Nephron (organoid): ENCODE measurements around the gene KRT13.
A peak's percentile ranks its signal among the peaks of the same experiment; 100 is the strongest.
"Not testable (repeated sequence)": the region's sequence is repeated elsewhere in the genome, so short reads cannot be mapped to it uniquely, and the experiment has no call there.

Experiments used
- H3K27ac Mint-ChIP-seq, 3 experiments: 2 replicates each; pipeline ENCODE4 v1.8.0; 2020; ENCODE audit warnings: mixed read lengths in 3 of 3, mild to moderate bottlenecking in 2 of 3, moderate library complexity in 1 of 3
- H3K27me3 Mint-ChIP-seq: 2 replicates; pipeline ENCODE4 v1.8.0; 2021; ENCODE audit warnings: low read depth, mild to moderate bottlenecking, moderate library complexity, mixed read lengths
- H3K36me3 Mint-ChIP-seq: 2 replicates; pipeline ENCODE4 v1.8.0; 2020; ENCODE audit warnings: low read depth, mixed read lengths
- H3K4me1 Mint-ChIP-seq: 2 replicates; pipeline ENCODE4 v1.8.0; 2020; ENCODE audit warnings: mixed read lengths
- H3K4me3 Mint-ChIP-seq, 3 experiments: 2 replicates each; pipeline ENCODE4 v1.8.0; 2020; ENCODE audit warnings: mild to moderate bottlenecking in 3 of 3, mixed read lengths in 3 of 3, moderate library complexity in 2 of 3
- H3K9me3 Mint-ChIP-seq: 2 replicates; pipeline ENCODE4 v1.8.0; 2020; ENCODE audit warnings: mixed read lengths
- TF ChIP-seq, protein P1 (sequence below), 3 experiments: fragments of 200-600 bp; sonication (generic); IDR thresholded peaks; one replicate each; pipeline ENCODE4 v1.5.0; 2021; ENCODE audit warnings: antibody characterized with exemption in 3 of 3; ENCODE audit not compliant: unreplicated experiment in 3 of 3

The KRT13 gene

DNA sequence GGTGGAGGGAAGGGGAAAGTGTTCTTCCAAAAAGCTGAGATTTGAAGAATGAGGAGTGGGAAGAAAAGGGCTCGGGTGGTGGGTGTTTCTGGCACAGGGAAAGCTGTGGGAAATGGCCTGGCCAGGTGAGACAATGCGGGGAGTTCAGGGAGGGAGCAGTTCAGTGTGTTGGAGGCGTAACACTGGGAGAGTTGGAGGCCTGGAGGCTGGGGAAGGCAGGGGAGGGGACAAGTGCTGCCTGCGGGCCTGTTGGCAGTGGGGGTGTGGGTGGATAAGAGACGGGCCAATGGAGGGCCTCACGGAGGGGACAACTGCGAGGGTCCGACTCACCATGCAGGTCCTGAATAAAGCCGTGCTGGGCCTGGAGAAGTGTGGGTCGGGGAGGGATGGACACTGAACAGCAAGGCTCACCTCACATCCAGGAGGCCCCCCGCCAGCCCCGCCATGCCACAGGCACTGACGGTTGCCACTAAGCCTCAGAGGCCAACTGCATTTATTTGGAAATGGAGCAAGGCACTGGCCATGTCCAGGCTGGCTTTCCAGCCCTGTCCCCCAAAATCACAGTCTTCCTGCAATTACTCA lies 40.5 kb upstream of the KRT13 start:
- Mint-ChIP-seq H3K9me3 (no peaks in the 10 kb centered on the region), H3K4me1 (peaks cover 37% of the 10 kb centered on the region), H3K36me3 (no peaks in the 10 kb centered on the region), H3K4me3 (no peak overlapping the region), H3K27me3 (peaks cover 9% of the 10 kb centered on the region), H3K27ac (peak overlapping the region in 2 of 3 experiments; percentile 63 to 77)
- TF ChIP-seq, protein P1, sequence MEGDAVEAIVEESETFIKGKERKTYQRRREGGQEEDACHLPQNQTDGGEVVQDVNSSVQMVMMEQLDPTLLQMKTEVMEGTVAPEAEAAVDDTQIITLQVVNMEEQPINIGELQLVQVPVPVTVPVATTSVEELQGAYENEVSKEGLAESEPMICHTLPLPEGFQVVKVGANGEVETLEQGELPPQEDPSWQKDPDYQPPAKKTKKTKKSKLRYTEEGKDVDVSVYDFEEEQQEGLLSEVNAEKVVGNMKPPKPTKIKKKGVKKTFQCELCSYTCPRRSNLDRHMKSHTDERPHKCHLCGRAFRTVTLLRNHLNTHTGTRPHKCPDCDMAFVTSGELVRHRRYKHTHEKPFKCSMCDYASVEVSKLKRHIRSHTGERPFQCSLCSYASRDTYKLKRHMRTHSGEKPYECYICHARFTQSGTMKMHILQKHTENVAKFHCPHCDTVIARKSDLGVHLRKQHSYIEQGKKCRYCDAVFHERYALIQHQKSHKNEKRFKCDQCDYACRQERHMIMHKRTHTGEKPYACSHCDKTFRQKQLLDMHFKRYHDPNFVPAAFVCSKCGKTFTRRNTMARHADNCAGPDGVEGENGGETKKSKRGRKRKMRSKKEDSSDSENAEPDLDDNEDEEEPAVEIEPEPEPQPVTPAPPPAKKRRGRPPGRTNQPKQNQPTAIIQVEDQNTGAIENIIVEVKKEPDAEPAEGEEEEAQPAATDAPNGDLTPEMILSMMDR (IDR thresholded peaks at IDR 0.05; ENCODE audit: unreplicated experiment in 3 of 3): no peak

DNA sequence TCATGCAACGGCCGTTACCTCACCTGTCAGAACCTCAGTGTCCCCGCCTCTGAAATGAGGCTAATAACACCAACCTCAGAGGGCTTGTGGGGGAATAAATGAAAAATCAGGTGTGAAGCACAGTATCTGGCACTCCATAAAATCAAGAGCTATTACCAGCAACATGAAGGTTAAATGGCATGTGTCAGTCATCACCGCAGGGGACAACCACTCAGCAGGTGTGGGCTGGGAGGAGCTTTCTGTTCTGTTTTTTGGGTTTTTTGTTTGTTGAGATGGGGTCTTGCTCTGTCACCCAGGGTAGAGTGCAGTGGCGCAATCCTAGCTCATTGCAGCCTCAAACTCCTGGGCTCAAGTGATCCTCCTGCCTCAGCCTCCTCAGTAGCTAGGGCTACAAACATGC lies 39.5 kb upstream of the KRT13 start:
- no peaks in the 10 kb centered on the region for H3K36me3 Mint-ChIP-seq
- peaks cover 38% of the 10 kb centered on the region for H3K4me1 Mint-ChIP-seq
- H3K27ac Mint-ChIP-seq: peak overlapping the region; percentile 85 to 91 (median 89)
- H3K9me3 Mint-ChIP-seq: no peaks in the 10 kb centered on the region
- no peak overlapping the region for H3K4me3 Mint-ChIP-seq
- peaks cover 9% of the 10 kb centered on the region for H3K27me3 Mint-ChIP-seq
- TF ChIP-seq, protein P1 (IDR thresholded peaks at IDR 0.05; ENCODE audit: unreplicated experiment in 3 of 3): no peak

DNA sequence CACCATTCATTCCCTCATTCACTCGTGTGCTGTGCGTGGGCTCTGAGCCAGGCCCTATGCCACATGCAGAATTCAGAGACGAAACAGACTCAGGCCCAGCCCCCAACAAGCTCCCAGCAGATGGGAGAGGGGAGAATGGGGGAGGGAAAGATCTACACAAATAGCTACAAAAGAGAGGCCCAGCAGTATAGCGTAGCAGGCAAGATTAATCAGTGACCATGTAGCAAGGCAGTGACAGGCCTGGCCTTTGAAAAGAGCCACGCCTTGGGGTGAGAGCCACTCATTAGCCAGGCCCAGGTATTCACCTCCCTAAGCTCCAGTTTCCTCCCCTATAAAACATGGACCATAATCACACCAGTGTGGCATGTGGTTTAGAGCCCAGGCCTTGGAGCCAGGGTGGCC lies 39.1 kb upstream of the KRT13 start:
- Mint-ChIP-seq H3K4me1 (peaks cover 36% of the 10 kb centered on the region), H3K9me3 (no peaks in the 10 kb centered on the region), H3K27me3 (peaks cover 9% of the 10 kb centered on the region), H3K27ac (peak overlapping the region; percentile 85 to 91 (median 89)), H3K36me3 (no peaks in the 10 kb centered on the region), H3K4me3 (no peak overlapping the region)
- TF ChIP-seq, protein P1 (IDR thresholded peaks at IDR 0.05; ENCODE audit: unreplicated experiment in 3 of 3): no peak

DNA sequence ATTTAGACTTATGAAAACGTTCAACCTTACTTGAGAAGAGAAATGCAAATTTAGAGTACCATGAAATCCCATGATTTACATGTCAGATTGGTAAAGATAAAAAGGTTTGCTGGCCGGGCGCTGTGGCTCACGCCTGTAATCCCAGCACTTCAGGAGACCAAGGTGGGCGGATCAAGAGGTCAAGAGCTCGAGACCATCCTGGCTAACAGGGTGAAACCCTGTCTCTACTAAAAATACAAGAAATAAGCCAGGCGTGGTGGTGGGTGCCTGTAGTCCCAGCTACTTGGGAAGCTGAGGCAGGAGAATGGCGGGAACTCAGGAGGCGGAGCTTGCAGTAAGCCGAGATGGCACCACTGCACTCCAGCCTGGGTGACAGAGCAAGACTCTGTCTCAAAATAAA lies 37.4 kb upstream of the KRT13 start:
- H3K4me3 Mint-ChIP-seq, H3K27ac Mint-ChIP-seq, H3K9me3 Mint-ChIP-seq, H3K36me3 Mint-ChIP-seq, H3K27me3 Mint-ChIP-seq: not testable (repeated sequence)
- peaks cover 29% of the 10 kb centered on the region for H3K4me1 Mint-ChIP-seq

DNA sequence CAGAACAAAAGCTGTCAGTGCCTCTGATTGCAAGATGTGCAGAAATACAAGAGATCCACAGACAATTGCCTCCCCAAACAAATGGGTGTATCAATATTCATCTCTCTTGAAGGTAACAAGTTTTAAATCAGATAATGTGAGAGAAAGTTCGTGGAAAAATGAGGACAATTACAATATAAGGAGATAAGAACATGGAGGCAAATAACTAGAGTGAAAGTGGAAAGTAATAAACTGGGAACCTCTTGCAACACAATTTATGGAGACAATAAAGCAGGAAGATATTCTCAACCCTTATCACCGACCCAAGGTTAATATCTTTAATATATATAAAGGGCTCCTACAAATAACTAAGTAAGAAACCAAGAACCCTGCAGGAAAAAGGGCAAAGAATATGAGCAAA lies 36.9 kb upstream of the KRT13 start:
- peaks cover 27% of the 10 kb centered on the region for H3K4me1 Mint-ChIP-seq
- no peak overlapping the region for H3K4me3 Mint-ChIP-seq

DNA sequence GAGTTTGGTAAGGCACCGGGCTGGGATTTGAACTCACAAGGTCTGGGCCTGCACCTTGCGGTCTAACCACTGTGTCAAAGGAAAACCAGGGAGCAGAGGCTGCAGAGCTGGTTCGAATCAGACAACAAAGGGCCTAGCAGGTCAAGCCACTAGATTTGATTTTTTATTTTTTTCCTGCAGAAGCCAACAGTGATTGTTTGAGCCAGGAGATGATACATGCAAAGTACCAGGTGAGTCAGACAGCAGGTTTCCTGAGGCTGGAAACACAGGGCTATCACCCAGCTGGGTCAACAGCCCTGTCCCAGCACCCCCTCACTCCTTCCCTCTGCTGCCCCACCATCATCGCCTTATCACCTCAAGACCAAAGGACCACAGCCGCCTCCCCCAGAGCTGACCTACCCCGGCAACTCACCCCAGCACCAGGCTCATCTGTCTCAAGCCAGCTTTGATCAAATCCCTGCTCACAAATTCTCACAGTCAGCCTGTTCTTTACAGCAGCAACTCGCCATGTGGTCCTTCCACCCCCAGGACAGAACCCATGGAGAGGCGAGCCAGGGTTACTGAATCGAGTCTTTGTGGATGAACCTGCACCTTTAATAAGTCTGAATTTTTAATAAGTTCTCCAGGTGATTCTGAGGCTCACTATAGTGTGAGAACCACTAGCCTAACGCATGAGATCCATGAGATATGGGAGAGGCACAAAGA lies 35.7 kb upstream of the KRT13 start:
- peaks cover 26% of the 10 kb centered on the region for H3K4me1 Mint-ChIP-seq
- TF ChIP-seq, protein P1 (IDR thresholded peaks at IDR 0.05; ENCODE audit: unreplicated experiment in 3 of 3): no peak

More for the DNA sequence above, 36.9 kb upstream of the KRT13 start:
- Mint-ChIP-seq H3K9me3 (no peaks in the 10 kb centered on the region), H3K27ac (no peak overlapping the region), H3K36me3 (no peaks in the 10 kb centered on the region), H3K27me3 (peaks cover 12% of the 10 kb centered on the region)
- TF ChIP-seq, protein P1 (IDR thresholded peaks at IDR 0.05; ENCODE audit: unreplicated experiment in 3 of 3): no peak

More for the DNA sequence above, 35.7 kb upstream of the KRT13 start:
- Mint-ChIP-seq H3K27me3 (peaks cover 11% of the 10 kb centered on the region), H3K27ac (peak overlapping the region; percentile 35 to 81 (median 44)), H3K9me3 (no peaks in the 10 kb centered on the region), H3K4me3 (no peak overlapping the region), H3K36me3 (no peaks in the 10 kb centered on the region)
